Hippocampal formation (tissue), 2 donors: ENCODE results near the gene CRTAC1.

Experiments used
- DNase-seq, 2 donors: peaks; one replicate each; lab custom pipeline; 2025; lab: John Stamatoyannopoulos, UW

CRTAC1 gene

GRCh38 chr10:97974526-97975525, 55.6 kb downstream of the CRTAC1 start:
- DNase-seq: peak in 1 of 2 donors; percentile 11

GRCh38 chr10:97974100-97974499, 56.3 kb downstream of the CRTAC1 start:
- DNase-seq: no peak

GRCh38 chr10:97969538-97970079, 60.8 kb downstream of the CRTAC1 start:
- no peak for DNase-seq

- no peak for DNase-seq
These were observed 65.7 kb downstream of the CRTAC1 start for GRCh38 chr10:97964748-97965147.

- DNase-seq: no peak
These were observed 68.5 kb downstream of the CRTAC1 start for GRCh38 chr10:97961945-97962344.

- DNase-seq: no peak
These were observed 70.0 kb downstream of the CRTAC1 start for GRCh38 chr10:97960269-97961056.

GRCh38 chr10:97949462-97949861, 81.0 kb downstream of the CRTAC1 start:
- DNase-seq: no peak

GRCh38 chr10:97948822-97949221, 81.6 kb downstream of the CRTAC1 start:
- DNase-seq: no peak

- no peak for DNase-seq
These were observed 85.6 kb downstream of the CRTAC1 start for GRCh38 chr10:97944772-97945171.

GRCh38 chr10:97943294-97943693, 87.1 kb downstream of the CRTAC1 start:
- DNase-seq: no peak

- DNase-seq: no peak
These were observed 89.9 kb downstream of the CRTAC1 start for GRCh38 chr10:97940534-97940933.

GRCh38 chr10:97939446-97939990, 90.9 kb downstream of the CRTAC1 start:
- DNase-seq: no peak

- DNase-seq: no peak
These were observed 92.5 kb downstream of the CRTAC1 start for GRCh38 chr10:97937928-97938327.

- DNase-seq: no peak
These were observed 93.4 kb downstream of the CRTAC1 start for GRCh38 chr10:97937054-97937453.

- DNase-seq: no peak
These were observed 94.3 kb downstream of the CRTAC1 start for GRCh38 chr10:97936126-97936525.

- DNase-seq: no peak
These were observed 97.4 kb downstream of the CRTAC1 start for GRCh38 chr10:97932932-97933530.

- DNase-seq: no peak
These were observed 99.4 kb downstream of the CRTAC1 start for GRCh38 chr10:97931041-97931440.

GRCh38 chr10:97928897-97929296, 101.5 kb downstream of the CRTAC1 start:
- no peak for DNase-seq

- no peak for DNase-seq
These were observed 102.8 kb downstream of the CRTAC1 start for GRCh38 chr10:97927622-97928021.

GRCh38 chr10:97926055-97926454, 104.4 kb downstream of the CRTAC1 start:
- no peak for DNase-seq

- no peak for DNase-seq
These were observed 105.0 kb downstream of the CRTAC1 start for GRCh38 chr10:97925308-97925938.
